ENCODE measurements around the gene CNTN6. TPM values are rescaled to one million over a fixed set of nuclear protein-coding genes. Genes with fewer than 3 reads are reported as not detected.

Gene CNTN6
- total RNA-seq, 1 experiment from 2014 or later: not detected

GRCh38 chr3:1056744-1057143, 36.1 kb upstream of the CNTN6 start:
- Mint-ChIP-seq H3K27ac (no peak overlapping the region), H3K4me3 (no peak overlapping the region), H3K9me3 (no peaks in the 10 kb centered on the region), H3K36me3 (ENCODE audit: insufficient read depth in 1 of 3, low read depth in 3 of 3) (no peaks in the 10 kb centered on the region), H3K4me1 (no peaks in the 10 kb centered on the region), H3K27me3 (ENCODE audit: low read depth) (no peaks in the 10 kb centered on the region)
- Histone ChIP-seq H4K91ac (ENCODE audit: insufficient read length, low read depth, low read length) (no peak overlapping the region), H2BK5ac (ENCODE audit: insufficient read length, low read length) (no peak overlapping the region), H3K4ac (ENCODE audit: low read depth, low read length) (no peak overlapping the region), H3K9me3 (ENCODE audit: control insufficient read depth, low read depth, low read length) (no peaks in the 10 kb centered on the region), H3K27ac (ENCODE audit: insufficient read length, low read depth, low read length) (no peak overlapping the region), H3K9ac (ENCODE audit: extremely low read depth, insufficient read length, low read length) (no peak overlapping the region), H2AK5ac (ENCODE audit: insufficient read length, low read length) (no peak overlapping the region), H3K4me1 (ENCODE audit: insufficient read depth, low read length) (no peaks in the 10 kb centered on the region), H3K18ac (ENCODE audit: insufficient read length, low read depth, low read length) (no peak overlapping the region), H4K8ac (replicated peaks; ENCODE audit: insufficient read length, low read depth, low read length) (no peak overlapping the region), H3K27me3 (ENCODE audit: insufficient read depth, low read length) (no peaks in the 10 kb centered on the region), H2BK20ac (ENCODE audit: low read depth, low read length, poor library complexity, severe bottlenecking) (no peak overlapping the region), H3K56ac (ENCODE audit: insufficient read length, low read depth, low read length) (no peak overlapping the region), H3K4me2 (ENCODE audit: insufficient read depth, insufficient read length, low read length) (no peak overlapping the region), H3K23me2 (ENCODE audit: insufficient read length, low read depth, low read length, poor library complexity, severe bottlenecking) (no peaks in the 10 kb centered on the region), H4K20me1 (ENCODE audit: control insufficient read depth, insufficient read depth, insufficient read length) (no peaks in the 10 kb centered on the region), H2BK120ac (ENCODE audit: low read depth, low read length, poor library complexity, severe bottlenecking) (no peak overlapping the region), H2AFZ (ENCODE audit: low read length) (no peak overlapping the region), H3K23ac (ENCODE audit: insufficient read length, low read depth, low read length) (no peak overlapping the region), H4K5ac (ENCODE audit: insufficient read length, low read depth, low read length) (no peak overlapping the region), H3T11ph (ENCODE audit: low read length) (no peak overlapping the region), H2BK12ac (ENCODE audit: insufficient read length, low read depth, low read length) (no peak overlapping the region), H3K14ac (ENCODE audit: insufficient read depth, low read length) (no peak overlapping the region), H3K79me1 (ENCODE audit: insufficient read depth, low read depth, low read length, poor library complexity, severe bottlenecking) (no peaks in the 10 kb centered on the region), H2BK15ac (ENCODE audit: low read depth, low read length) (no peak overlapping the region), H3K79me2 (ENCODE audit: insufficient read depth, low read length) (no peaks in the 10 kb centered on the region)
- DNase-seq: no peak
- no peak for TF ChIP-seq CTCF (conservative IDR thresholded peaks at IDR 0.05)
